Measurements from ENCODE around the gene CLPSL2.

The CLPSL2 gene

GRCh38 chr6:35787266-35788218 is 11.1 kb downstream of the CLPSL2 start:
- no peak for DNase-seq (ENCODE audit: low read depth in 2 of 2)

DNA sequence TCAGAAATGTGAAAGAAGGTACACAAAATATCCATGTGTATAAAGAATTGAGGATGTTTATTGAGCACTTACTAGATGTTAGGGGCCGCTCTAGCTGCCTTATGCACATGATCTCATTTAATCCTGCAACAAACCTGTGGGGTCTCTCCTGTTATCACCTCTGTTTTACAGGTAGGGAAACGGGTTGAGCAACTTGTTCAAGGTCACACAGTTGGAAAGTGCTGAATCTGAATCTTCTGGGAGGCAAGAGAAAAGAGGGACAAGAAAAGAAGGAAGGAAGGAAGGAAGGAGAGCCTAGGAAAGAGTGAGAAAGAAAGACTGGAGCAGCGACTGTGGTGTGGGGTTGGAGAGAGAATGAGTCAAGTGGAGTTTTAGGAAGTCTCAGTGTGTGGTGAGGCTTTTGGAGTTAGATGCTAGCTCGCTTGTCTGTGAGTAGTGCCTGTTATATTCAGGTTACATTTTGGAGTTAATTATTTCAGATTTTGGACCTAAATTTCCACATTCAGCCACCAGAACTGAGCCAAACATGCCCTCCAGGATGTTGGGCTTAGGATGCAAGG is 12.1 kb downstream of the CLPSL2 start:
- DNase-seq (ENCODE audit: low read depth in 2 of 2): no peak

DNA sequence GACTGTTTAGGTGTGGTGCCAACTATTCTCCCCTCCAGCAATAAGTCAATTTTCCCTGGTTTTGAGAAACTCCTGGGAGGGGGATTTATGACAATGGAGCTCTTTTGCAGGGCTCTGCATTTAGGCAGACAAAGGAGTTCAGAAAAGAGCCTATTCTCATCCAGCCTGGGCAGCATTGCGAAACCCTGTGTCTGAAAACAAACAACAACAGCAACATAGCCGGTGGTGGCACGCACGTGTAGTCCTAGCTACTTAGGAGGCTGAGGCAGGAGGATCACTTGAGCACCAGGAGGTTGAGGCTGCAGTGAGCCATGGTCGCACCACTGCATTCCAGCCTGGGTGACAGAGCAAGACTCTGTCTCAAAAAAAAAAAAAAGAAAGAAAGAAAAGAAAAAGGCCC is 14.3 kb downstream of the CLPSL2 start:
- no peak for DNase-seq (ENCODE audit: low read depth in 2 of 2)

GRCh38 chr6:35794536-35795452 is 18.4 kb downstream of the CLPSL2 start:
- no peak for DNase-seq (ENCODE audit: low read depth in 2 of 2)

GRCh38 chr6:35795453-35796071 is 19.2 kb downstream of the CLPSL2 start:
- DNase-seq (ENCODE audit: low read depth in 2 of 2): no peak

- DNase-seq (ENCODE audit: low read depth in 2 of 2): no peak
These were observed 19.8 kb downstream of the CLPSL2 start for GRCh38 chr6:35796236-35796635.

- no peak for DNase-seq (ENCODE audit: low read depth in 2 of 2)
These were observed 21.6 kb downstream of the CLPSL2 start for GRCh38 chr6:35797837-35798526.

- no peak for DNase-seq (ENCODE audit: low read depth in 2 of 2)
These were observed 22.3 kb downstream of the CLPSL2 start for GRCh38 chr6:35798706-35799105.

DNA sequence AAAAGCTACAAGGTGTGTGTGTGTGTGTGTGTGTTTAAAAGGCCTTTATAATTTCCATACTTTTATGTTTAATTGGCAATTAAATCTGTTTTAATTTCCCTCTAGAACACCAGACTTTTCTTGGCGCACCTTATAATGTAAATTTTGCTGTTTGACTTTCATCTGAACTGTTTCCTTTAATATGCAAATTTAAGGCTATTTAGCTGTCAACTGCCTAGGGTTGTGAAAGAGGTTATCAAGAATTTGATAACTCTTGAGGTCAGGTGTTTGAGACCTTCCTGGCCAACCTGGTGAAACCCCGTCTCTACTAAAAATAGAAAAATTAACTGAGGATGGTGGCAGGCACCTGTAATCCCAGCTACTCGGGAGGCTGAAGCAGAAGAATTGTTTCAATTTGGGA is 24.8 kb downstream of the CLPSL2 start:
- no peak for DNase-seq (ENCODE audit: low read depth in 2 of 2)

DNA sequence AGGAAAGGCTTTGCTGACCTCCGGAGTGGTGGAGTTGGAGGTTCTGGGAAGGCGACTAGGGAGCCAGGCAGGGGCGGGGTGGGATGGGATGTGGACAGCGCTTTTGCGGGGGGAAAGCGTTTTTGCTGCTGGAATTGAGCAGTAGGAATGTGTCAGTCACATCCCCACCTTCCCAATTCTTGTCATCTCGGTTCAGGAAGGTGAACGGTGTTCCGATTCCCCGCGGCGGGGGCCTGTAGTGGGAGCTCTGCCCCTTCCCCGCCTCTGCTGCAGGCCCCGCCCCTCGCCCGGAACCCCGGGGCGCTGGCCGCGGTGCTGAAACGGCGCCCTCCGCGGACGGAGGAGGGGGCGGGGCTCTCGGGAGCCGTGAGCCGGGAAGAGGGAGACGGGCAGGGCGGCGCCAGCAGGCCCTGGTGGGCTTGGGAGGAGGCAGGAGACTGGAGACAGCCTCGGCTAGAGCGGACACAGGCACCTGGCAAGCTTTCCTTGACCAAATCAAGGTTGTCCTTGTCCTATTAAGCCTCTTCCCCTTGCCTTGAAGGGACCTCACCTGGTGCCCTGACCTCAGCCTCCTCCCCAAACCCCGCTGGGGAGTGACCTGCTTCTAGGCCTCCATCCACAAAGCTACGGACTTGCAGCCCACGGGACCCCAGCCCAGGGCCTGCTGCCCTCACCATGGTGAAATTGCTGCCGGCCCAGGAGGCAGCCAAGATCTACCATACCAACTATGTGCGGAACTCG is 28.8 kb downstream of the CLPSL2 start, which contains the start of gene LHFPL5:
TSS of gene LHFPL5 (plus strand) at position 357 of the 741 bp plus-strand sequence. CDS start at position 676, 319 bp downstream.
- peak in 1 of 2 donors; percentile 17 for DNase-seq (ENCODE audit: low read depth in 2 of 2)

DNA sequence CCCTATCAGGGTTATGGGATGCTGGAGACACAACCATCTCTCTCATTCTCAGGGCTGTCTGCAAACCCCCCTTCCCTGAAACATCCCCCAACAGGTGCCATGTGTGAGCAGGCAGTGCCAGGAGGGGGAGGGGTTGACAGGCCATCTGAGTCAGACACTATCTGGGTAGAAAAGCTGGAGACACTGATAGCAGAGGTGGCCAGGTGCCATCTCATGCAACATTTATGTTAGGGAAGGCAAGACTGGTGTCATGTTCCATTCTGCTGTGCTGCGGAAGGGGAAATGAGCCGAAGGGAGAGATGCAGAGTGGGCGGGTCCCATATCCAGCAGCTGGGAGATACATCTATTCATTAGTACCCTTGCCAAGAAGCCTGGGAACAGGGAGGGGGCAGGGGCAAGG is 32.3 kb downstream of the CLPSL2 start:
- no peak for DNase-seq (ENCODE audit: low read depth in 2 of 2)

DNA sequence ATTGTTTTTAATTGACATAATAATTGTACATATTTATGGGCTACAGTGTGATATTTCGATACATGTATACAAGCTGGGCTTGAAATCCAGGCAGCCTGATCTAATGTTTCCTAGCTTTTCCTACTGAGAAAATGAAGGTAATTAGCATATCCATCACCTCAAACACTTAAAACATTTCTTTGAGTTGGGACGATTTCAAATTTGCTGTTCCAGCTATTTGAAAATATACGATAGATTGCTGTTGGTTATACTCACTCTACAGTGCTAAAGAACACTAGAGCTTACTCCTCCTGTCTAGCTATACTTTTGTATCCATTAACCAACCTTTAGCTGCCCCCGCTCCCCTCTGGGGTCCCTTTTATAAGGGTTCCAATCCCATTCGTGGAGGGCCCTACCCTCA is 33.4 kb downstream of the CLPSL2 start:
- DNase-seq (ENCODE audit: low read depth in 2 of 2): no peak

DNA sequence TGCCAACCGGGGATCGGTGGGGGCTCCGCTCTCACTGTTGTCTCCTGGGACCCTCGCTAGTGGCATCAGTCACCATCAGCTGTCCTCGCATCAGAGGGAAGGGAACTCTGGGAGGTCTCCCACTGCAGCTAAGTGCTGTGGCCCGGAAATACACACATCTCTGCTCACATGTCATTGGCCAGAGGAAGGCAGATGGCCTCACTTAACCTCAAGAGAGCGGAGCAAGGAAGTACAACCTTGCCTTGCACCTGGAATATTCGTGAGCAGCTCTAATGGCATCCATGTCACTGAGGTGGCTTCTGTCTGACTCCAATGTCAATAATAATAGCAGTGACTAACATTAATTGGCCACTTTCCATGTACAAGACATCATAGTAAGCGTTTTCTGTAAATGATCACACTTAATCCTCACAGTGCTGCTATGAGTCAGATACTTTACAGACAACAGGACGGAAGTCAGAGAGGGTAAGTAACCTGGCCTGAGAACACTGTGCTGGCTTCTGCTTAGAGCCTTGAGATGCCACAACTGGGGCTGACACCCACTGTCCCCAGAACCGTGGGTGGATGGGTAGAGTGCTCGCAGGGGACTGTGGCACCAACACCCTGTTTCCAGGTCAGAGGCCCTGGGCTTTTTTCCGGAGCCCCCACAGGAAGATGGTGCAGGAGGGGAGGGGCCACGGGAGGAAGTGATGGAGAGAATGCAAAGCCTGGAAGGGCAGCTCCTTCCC is 34.7 kb downstream of the CLPSL2 start:
- no peak for DNase-seq (ENCODE audit: low read depth in 2 of 2)

DNA sequence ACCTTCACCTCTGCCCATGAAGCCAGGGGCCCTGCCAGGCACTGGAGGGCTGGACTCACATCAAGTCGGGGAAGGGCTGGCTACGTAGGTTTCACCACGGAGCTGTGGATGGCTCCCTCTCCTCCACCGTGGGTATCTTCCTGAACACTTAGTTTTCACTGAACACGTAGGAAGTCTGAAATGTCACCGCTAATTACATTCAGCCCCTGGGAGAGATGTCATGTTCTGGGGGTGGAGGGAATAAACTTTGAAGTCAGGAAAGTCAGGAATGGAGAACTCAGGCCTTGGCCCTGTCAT is 35.2 kb downstream of the CLPSL2 start:
- no peak for DNase-seq (ENCODE audit: low read depth in 2 of 2)

DNA sequence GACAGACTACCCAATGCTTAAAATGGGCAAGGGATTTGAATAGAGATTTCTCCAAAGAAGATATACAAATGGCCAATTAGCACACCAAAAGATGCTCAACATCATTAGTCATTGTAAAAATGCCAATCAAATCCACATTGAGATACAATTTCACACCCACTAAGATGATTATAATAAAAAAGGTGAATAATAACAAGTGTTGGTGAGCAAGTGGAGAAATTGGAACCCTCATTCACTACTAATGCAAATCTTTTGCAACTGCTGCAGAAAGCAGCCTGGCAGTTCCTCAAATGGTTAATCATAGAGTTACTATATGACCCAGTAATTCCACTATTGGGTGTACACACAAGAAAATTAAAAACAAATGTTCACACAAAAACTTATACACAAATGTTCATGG is 41.1 kb downstream of the CLPSL2 start:
- DNase-seq (ENCODE audit: low read depth in 2 of 2): no peak

GRCh38 chr6:35823601-35824000 is 47.2 kb downstream of the CLPSL2 start:
- no peak for DNase-seq (ENCODE audit: low read depth in 2 of 2)

DNA sequence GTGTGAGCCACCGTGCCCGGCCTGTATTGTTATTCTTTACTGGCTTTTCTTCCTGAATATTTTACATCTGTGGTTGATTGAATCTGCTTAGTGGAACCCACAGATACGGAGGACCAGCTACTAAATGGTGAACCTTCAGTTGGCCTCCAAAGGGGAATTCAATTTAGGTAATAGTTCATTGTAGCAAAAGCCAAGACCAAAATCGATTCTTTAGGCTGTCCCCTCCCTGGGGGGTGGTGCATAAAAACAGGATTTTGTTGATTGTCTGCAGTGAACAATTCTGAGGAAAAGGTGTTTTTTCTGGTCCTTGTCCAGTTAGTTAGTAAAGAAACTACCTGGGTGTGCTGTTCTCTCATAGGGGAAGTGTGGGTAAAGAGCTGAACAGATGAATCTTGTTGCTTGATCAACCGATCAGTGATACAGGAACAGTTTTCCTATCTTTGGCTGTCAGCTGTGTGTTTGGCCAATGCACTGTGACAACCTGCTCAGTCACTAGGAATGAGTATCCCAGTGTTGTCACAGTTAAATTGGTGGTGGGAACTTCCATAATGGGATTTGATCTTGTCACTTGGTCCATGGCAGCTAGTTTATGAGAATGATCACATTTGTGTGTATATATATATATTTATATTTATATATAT is 48.3 kb downstream of the CLPSL2 start:
- DNase-seq (ENCODE audit: low read depth in 2 of 2): no peak

Measured in stimulated activated CD8-positive, alpha-beta memory T cell treated with anti-CD3 and anti-CD28 coated beads, Interleukin-7, amount 100 ng/mL, for 1 hour (primary cell).